Stimulated activated naive B cell treated with anti-CD40 and anti-IgM and Interleukin-4, amounts not matched to agents 10 μg/mL and 1 μg/mL and 100 μg/mL, for 72 hours (primary cell): ENCODE results near the gene FAM161A.
"Not testable (repeated sequence)": the region's sequence is repeated elsewhere in the genome, so short reads cannot be mapped to it uniquely, and the experiment has no call there.

Experiments
- ATAC-seq, 2 donors: fragments of 150-1000 bp; cut with Tn5 transposase; replicated peaks; 2 replicates each; pipeline ENCODE4 v1.10.0; 2021; ENCODE audit warnings: moderate library complexity in 1 of 2
- DNase-seq: peaks from one replicate; pipeline ENCODE4 v3.0.0; 2021
- H3K27ac Mint-ChIP-seq: one replicate; pipeline ENCODE4 v1.8.0; 2022; ENCODE audit warnings: mild to moderate bottlenecking, mixed read lengths
- H3K27me3 Mint-ChIP-seq, 2 donors: one replicate each; pipeline ENCODE4 v1.8.0; 2022; ENCODE audit warnings: mixed read lengths in 2 of 2
- H3K36me3 Mint-ChIP-seq, 2 donors: one replicate each; pipeline ENCODE4 v1.8.0; 2022; ENCODE audit warnings: mixed read lengths in 2 of 2, mild to moderate bottlenecking in 1 of 2
- H3K4me1 Mint-ChIP-seq, 2 donors: one replicate each; pipeline ENCODE4 v1.8.0; 2022; ENCODE audit warnings: mixed read lengths in 2 of 2, mild to moderate bottlenecking in 1 of 2
- H3K4me3 Mint-ChIP-seq, 2 donors: one replicate each; pipeline ENCODE4 v1.8.0; 2022; ENCODE audit warnings: mild to moderate bottlenecking in 2 of 2, mixed read lengths in 2 of 2, moderate library complexity in 1 of 2
- H3K9me3 Mint-ChIP-seq, 2 donors: one replicate each; pipeline ENCODE4 v1.8.0; 2022; ENCODE audit warnings: mixed read lengths in 2 of 2, mild to moderate bottlenecking in 1 of 2

FAM161A gene, protein sequence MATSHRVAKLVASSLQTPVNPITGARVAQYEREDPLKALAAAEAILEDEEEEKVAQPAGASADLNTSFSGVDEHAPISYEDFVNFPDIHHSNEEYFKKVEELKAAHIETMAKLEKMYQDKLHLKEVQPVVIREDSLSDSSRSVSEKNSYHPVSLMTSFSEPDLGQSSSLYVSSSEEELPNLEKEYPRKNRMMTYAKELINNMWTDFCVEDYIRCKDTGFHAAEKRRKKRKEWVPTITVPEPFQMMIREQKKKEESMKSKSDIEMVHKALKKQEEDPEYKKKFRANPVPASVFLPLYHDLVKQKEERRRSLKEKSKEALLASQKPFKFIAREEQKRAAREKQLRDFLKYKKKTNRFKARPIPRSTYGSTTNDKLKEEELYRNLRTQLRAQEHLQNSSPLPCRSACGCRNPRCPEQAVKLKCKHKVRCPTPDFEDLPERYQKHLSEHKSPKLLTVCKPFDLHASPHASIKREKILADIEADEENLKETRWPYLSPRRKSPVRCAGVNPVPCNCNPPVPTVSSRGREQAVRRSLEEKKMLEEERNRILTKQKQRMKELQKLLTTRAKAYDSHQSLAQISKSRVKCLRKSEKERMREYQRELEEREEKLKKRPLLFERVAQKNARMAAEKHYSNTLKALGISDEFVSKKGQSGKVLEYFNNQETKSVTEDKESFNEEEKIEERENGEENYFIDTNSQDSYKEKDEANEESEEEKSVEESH

DNA sequence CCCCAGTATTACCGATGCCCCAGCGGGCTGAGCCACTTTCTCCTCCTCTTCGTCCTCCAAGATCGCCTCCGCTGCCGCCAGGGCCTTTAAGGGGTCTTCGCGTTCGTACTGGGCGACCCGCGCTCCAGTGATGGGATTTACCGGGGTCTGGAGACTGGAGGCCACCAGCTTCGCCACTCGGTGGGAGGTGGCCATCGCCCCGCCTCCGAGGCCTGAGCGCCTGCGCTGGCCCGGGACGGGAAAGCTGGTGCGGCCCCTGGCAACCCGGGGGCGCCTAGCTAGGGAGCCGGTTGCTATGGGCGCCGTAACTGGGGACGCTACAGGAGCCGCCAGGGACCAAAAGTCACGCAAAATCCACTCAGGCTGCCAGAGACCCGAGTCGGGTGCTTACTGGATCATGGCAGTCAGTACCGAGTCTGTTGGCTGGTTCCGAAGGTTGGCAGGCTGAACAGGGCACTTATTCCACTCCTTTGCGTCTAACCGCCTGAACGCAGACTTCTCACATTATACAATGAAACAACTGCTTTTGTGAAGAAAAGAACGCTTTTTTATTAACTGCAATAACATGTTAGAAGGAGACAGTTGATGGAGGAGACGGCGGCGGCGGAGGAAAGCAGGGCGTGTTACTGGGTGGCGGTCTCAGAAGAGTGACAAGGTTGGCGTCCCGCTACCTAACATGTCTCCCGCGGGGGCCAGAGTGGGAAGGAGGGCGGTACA is at the start of gene FAM161A:
FAM161A (minus strand) TSS at position 214 of the 717 bp plus-strand sequence; CDS start at position 195, 19 bp downstream.
- Mint-ChIP-seq H3K36me3 (peaks cover 9 to 12% of the 10 kb centered on the region in 2 donors), H3K9me3 (no peaks in the 10 kb centered on the region), H3K4me1 (peaks cover 10 to 12% of the 10 kb centered on the region in 2 donors), H3K27me3 (no peaks in the 10 kb centered on the region), H3K27ac (peak within 1 kb of the TSS; percentile 96), H3K4me3 (peak within 1 kb of the TSS; percentile 95 to 97)
- ATAC-seq (peak; percentile 84 to 87), DNase-seq (peak; percentile 84)

DNA sequence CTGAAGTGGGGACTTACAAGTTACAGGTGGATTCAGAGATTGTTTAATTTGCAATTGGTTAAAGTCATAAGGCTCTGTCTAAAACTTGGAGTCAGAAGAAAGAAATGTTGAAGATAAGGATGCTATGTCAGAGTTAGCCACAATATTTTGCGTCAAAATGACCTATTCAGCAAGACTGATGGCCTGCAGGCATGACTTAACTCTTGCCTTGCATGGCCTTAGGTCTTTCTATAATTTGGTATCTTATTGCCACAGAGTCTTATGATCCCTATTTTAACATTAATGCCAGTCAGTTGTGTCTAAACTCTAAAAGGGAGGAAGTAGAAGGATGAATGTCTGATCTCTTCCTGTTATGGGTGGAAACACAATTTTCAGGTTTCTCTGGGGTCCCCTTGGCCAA is 46.4 kb upstream of the FAM161A start:
- no peak overlapping the region for H3K4me3 Mint-ChIP-seq
- no peak overlapping the region for H3K27ac Mint-ChIP-seq
- H3K27me3 Mint-ChIP-seq: no peaks in the 10 kb centered on the region
- DNase-seq (no peak), ATAC-seq (no peak)
- H3K36me3 Mint-ChIP-seq: no peaks in the 10 kb centered on the region
- H3K4me1 Mint-ChIP-seq: peaks cover 0 to 2% of the 10 kb centered on the region in 2 donors
- no peaks in the 10 kb centered on the region for H3K9me3 Mint-ChIP-seq

GRCh38 chr2:61898810-61899209 is 45.0 kb upstream of the FAM161A start:
- Mint-ChIP-seq H3K27me3 (no peaks in the 10 kb centered on the region), H3K27ac (no peak overlapping the region), H3K4me3 (no peak overlapping the region), H3K9me3 (no peaks in the 10 kb centered on the region), H3K4me1 (no peaks in the 10 kb centered on the region), H3K36me3 (no peaks in the 10 kb centered on the region)
- no peak for DNase-seq
- peak in 1 of 2 donors; percentile 36 for ATAC-seq

DNA sequence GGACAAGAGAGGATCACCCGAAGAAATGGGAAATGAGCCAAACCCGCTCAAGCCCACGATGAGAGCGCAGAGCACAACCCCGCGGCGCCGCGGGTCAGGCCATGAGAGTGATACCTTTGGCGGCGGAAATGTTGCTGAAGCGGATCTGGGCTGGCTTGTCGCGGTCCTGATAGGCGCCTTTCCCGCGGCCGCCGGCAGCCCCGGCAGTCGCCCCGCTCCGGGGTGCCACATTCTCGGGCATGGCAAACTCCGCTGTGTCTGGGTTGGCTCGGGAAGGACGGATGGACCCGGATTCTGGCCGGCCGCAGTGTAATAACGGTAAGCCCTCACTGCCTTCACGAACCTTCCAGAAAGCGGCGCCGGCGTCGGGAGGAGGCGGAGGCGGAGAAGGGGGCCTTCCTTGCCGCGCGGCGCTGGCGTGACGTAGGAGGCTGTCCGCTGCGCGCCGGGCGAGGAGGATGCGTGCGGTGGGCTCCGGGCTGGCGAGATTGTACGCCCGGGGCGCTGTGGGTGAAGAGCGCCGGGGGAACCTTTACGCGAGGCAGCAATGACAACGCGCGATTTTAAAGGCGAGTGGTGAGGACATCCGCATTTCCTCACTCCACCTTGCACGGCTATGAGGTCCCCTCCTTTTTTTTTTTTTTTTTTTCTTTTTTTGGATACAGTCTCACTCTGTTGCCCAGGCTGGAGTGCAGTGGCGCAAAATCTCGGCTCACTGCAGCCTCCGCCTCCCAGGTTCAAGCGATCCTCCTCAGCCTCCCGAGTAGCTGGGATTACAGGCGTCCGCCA is 34.6 kb upstream of the FAM161A start, which contains the start of gene CCT4:
CCT4 (minus strand) TSS at position 390 of the 789 bp plus-strand sequence; CDS start at position 241, 149 bp downstream.
- Mint-ChIP-seq H3K4me3 (peak within 1 kb of the TSS; percentile 96 to 98), H3K36me3 (peaks cover 18 to 25% of the 10 kb centered on the region in 2 donors), H3K9me3 (no peaks in the 10 kb centered on the region), H3K27ac (peak within 1 kb of the TSS; percentile 99), H3K27me3 (no peaks in the 10 kb centered on the region), H3K4me1 (peaks cover 14 to 27% of the 10 kb centered on the region in 2 donors)
- DNase-seq (peak; percentile 87), ATAC-seq (peak; percentile 86)

DNA sequence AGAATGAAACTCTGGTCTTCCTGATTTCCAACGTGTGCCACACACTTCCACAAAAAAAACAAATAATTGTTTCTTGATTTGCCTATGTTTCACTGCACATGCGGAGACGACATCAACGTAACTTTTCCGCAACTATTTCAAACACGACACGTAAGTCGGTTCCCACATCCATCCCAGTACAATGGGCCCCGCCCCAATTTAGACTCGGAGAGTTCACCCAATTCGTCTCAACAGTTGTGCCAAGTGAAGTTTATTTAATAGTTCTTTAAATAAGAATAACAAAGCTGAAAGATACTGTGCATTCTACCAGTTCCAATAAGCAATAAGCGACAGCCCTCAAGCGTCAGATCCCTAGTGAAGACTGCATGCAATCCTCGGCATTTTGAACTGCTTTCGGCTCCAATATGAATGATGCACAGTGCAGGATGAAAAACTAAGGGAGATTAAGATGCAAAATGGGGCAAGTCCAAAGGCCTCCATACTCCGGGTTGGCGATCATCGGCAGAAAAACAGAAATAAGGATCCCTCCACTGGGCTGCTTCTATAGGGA is 33.9 kb upstream of the FAM161A start:
- H3K27me3 Mint-ChIP-seq: no peaks in the 10 kb centered on the region
- peak overlapping the region; percentile 99 for H3K27ac Mint-ChIP-seq
- DNase-seq (no peak), ATAC-seq (no peak)
- H3K9me3 Mint-ChIP-seq: no peaks in the 10 kb centered on the region
- H3K4me3 Mint-ChIP-seq: peak overlapping the region; percentile 96 to 98
- peaks cover 19 to 25% of the 10 kb centered on the region in 2 donors for H3K36me3 Mint-ChIP-seq
- peaks cover 14 to 27% of the 10 kb centered on the region in 2 donors for H3K4me1 Mint-ChIP-seq

- H3K27ac Mint-ChIP-seq: peak overlapping the region; percentile 99
Observed at GRCh38 chr2:61885896-61886603, 32.2 kb upstream of the FAM161A start.

DNA sequence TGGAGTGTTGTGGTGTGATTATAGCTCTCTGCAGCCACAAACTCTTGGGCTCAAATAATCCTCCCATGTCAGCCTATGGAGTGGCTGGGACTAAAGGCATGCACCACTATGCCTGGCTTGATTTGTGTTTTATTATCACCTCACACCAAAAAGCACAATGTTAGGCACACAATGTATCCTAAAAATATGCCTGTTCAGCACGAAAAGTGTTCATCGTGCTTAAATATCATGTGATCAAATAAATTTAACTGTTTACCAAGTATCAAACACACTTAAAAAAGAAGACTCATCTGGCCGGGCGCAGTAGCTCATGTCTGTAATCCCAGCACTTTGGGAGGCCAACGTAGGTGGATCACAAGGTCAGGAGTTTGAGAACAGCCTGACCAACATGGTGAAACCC is 29.0 kb upstream of the FAM161A start:
- Mint-ChIP-seq H3K36me3 (peaks cover 23 to 33% of the 10 kb centered on the region in 2 donors), H3K27ac (peak overlapping the region; percentile 31)

More at GRCh38 chr2:61885896-61886603, 32.2 kb upstream of the FAM161A start:
- Mint-ChIP-seq H3K36me3 (peaks cover 20 to 25% of the 10 kb centered on the region in 2 donors), H3K4me3 (peak overlapping the region; percentile 96 to 98), H3K9me3 (no peaks in the 10 kb centered on the region), H3K27me3 (no peaks in the 10 kb centered on the region), H3K4me1 (peaks cover 14 to 27% of the 10 kb centered on the region in 2 donors)
- DNase-seq (no peak), ATAC-seq (no peak)

DNA sequence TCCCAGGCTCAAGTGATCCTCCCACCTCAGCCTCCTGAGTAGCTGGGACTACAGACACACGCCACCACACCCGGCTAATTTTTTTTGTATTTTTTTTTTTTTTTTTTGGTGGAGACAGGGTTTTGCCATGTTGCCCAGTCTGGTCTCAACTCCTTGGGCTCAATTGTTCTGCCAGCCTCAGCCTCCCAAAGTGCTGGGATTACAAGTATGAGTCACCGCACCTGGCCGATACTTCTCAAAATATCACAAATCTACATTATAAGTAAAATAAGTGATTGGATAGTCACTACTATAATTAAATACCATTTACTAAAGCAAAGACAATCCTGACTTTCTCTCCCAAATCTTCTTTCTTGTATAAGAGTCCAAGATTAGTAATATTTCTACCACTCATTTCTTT is 25.5 kb upstream of the FAM161A start:
- ATAC-seq, H3K27ac Mint-ChIP-seq, DNase-seq, H3K4me3 Mint-ChIP-seq, H3K27me3 Mint-ChIP-seq, H3K9me3 Mint-ChIP-seq, H3K4me1 Mint-ChIP-seq: not testable (repeated sequence)
- peaks cover 12 to 19% of the 10 kb centered on the region in 2 donors for H3K36me3 Mint-ChIP-seq

More for the DNA sequence above, 29.0 kb upstream of the FAM161A start:
- no peak for ATAC-seq
- H3K4me3 Mint-ChIP-seq: no peak overlapping the region
- peaks cover 11 to 22% of the 10 kb centered on the region in 2 donors for H3K4me1 Mint-ChIP-seq
- H3K9me3 Mint-ChIP-seq: no peaks in the 10 kb centered on the region
- H3K27me3 Mint-ChIP-seq: no peaks in the 10 kb centered on the region
- DNase-seq: no peak

GRCh38 chr2:61878761-61879160 is 24.9 kb upstream of the FAM161A start:
- H3K27ac Mint-ChIP-seq: no peak overlapping the region
- no peak for ATAC-seq
- H3K4me3 Mint-ChIP-seq: no peak overlapping the region
- H3K9me3 Mint-ChIP-seq: no peaks in the 10 kb centered on the region
- H3K4me1 Mint-ChIP-seq: peaks cover 0 to 3% of the 10 kb centered on the region in 2 donors
- no peak for DNase-seq
- H3K36me3 Mint-ChIP-seq: peaks cover 15 to 24% of the 10 kb centered on the region in 2 donors
- H3K27me3 Mint-ChIP-seq: no peaks in the 10 kb centered on the region

DNA sequence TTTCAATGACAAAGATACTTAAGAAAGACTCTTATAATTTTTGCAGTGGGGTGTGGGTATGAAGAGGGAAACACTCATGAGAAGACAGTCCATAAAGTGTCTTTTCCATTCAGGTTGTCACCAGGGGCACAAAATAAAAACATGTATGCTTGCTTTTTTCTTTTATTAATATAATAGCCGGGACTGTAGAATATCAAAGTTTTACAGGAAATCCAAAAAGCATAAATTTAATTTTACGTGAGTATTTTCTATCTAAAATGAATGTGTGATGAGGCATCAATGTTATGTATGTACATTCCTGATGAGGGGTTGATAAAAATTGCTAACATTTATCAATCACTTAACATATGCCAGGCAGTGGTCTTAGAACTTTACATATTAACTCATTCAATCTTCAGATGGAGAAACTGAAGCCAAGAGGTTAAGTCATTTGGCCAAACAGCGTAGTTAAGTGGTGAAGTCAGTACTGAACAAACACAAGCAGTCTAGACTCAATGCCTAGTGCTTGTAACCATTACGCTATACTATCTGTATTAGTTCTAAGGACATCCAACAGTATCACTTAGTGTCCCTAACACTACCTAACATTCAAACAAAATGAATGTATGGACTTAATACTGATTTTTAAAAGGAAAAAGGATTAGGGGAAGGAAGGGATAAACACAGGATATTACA is 23.8 kb upstream of the FAM161A start:
- peaks cover 17 to 30% of the 10 kb centered on the region in 2 donors for H3K36me3 Mint-ChIP-seq
- ATAC-seq (no peak), DNase-seq (no peak)
- H3K4me1 Mint-ChIP-seq: peaks cover 0 to 3% of the 10 kb centered on the region in 2 donors
- H3K9me3 Mint-ChIP-seq: no peaks in the 10 kb centered on the region
- H3K27me3 Mint-ChIP-seq: no peaks in the 10 kb centered on the region
- H3K27ac Mint-ChIP-seq: no peak overlapping the region
- H3K4me3 Mint-ChIP-seq: no peak overlapping the region

- Mint-ChIP-seq H3K9me3 (no peaks in the 10 kb centered on the region), H3K36me3 (peaks cover 21 to 39% of the 10 kb centered on the region in 2 donors), H3K27me3 (no peaks in the 10 kb centered on the region), H3K4me1 (peaks cover 0 to 3% of the 10 kb centered on the region in 2 donors), H3K4me3 (no peak overlapping the region), H3K27ac (no peak overlapping the region)
- DNase-seq: no peak
- no peak for ATAC-seq
Observed at GRCh38 chr2:61876400-61876799, 22.5 kb upstream of the FAM161A start.

DNA sequence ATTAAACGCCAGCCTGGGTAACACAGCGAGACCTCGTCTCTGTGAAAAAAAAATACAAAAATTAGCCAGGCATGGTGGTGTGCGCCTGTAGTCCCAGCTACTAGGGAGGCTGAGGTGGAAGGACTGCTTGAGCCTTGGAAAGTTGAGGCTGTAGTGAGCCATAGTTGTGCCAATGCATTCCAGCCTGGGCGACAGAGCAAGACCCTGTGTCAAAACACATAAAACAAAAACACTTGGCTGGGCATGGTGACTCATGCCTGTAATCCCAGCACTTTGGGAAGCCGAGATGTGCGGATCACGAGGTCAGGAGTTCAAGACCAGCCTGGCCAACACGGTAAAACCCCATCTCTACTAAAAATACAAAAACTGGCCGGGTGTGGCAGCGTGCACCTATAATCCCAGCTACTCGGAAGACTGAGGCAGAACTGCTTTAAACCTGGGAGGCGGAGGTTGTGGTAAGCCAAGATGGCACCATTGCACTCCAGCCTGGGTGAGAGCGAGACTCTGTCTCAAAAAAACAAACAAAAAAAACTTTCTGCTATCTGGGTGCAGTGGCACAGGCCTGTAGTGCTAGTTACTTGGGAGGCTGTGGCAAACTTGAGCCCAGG is 12.7 kb upstream of the FAM161A start:
- H3K9me3 Mint-ChIP-seq, H3K27me3 Mint-ChIP-seq: not testable (repeated sequence)

More for the DNA sequence above, 12.7 kb upstream of the FAM161A start:
- not testable (repeated sequence) for H3K4me3 Mint-ChIP-seq, H3K4me1 Mint-ChIP-seq, DNase-seq, ATAC-seq, H3K27ac Mint-ChIP-seq
- H3K36me3 Mint-ChIP-seq: peaks cover 58 to 73% of the 10 kb centered on the region in 2 donors
